ENCODE data around the gene MARS1.

Gene MARS1

DNA sequence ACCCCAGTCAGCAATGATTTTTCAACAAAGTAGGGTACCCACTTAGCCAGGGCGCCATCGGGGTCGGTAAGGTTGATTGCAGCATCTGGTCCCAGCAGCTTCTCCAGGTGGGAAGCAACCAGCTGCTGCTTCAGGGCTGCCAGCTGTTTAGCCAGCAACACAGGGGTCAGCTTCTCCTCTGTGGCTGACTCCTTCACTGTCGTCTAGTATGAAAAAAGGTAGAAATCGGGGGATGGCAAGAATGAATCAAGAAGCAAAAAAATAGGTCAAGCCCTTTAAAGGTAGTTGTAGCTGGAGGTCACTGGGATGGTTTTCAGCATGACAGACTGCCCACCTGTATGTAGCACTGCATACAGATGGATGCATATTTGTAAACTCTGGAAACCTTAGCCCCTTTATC lies 46.4 kb downstream of the MARS1 start:
- no peak for DNase-seq

DNA sequence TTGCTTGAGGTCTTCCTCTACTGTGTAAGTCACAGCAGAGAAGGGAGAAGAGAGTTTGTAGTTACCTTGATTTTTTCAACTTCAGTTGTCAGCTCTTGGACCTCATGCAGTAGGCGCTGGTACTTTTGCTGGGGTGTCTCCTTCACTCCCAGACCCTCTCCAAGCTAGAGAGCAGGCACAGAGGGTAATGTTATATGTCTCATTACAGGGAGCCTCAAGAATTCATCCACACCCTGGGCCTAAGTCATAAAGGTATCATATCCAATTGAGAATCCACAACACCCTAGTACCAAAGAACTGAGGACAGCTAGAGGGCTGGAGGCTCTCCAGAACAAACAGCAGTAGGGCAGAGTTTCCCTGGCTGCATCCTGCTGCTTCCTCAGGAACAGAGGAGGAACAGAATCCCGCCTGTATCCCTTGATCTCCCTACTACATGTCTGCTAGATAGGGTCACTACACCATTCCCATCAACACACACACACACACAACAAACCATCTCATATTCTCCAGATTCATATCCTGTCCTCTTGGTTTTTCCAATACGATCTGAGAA lies 47.2 kb downstream of the MARS1 start:
- DNase-seq, result no peak

- no peak for DNase-seq
These were observed 48.1 kb downstream of the MARS1 start for GRCh38 chr12:57535764-57536596.

GRCh38 chr12:57536597-57536942 lies 48.7 kb downstream of the MARS1 start:
- no peak for DNase-seq

DNA sequence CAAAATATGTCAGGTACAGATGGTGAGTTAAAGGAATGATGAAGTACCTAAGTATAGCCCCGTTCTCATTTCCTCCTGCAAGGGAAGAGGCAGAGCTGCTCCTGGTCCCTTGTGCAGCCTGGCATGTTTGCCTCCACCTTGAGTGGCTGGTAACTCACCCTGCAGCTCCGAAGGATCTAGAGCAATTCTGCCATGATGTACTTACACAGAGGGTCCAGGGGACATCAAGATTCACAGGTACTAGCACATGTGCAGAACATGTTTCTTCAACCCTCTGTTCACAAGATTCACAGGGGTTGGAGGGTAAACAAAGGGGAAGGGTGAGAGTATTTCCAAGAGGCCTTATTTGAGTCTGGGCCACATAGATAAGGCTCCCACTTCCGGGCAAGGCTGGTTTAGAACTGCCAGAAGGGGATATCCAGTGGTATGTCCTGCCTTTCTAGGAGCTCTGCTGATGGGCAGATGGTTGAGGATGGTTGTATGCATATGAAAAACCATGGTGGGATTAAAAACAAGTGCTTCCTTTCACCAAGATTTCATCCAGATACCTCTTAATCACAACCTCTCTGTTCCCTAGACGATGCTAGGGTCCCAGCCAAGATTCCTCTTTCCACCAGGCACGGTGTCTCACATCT lies 51.4 kb downstream of the MARS1 start:
- DNase-seq, result no peak

- DNase-seq, result no peak
These were observed 53.1 kb downstream of the MARS1 start for GRCh38 chr12:57541001-57541400.

DNA sequence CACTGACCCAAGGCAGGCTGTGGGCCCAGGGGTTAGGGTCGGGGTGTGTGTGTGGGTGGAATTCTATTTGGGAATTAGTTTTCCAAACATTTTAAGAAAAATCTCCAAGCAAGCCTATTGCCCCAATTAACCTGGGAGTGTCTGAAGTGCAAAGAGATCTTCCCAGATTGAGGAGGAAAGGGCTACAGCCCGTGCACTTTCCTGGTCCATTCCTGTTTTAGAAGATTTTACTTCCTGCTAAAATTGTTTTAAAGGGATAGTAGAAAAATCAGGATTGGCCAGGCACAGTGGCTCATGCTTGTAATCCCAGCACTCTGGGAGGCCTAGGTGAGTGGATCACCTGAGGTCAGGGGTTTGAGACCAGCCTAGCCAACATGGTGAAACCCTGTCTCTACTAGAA lies 53.8 kb downstream of the MARS1 start:
- no peak for DNase-seq

DNA sequence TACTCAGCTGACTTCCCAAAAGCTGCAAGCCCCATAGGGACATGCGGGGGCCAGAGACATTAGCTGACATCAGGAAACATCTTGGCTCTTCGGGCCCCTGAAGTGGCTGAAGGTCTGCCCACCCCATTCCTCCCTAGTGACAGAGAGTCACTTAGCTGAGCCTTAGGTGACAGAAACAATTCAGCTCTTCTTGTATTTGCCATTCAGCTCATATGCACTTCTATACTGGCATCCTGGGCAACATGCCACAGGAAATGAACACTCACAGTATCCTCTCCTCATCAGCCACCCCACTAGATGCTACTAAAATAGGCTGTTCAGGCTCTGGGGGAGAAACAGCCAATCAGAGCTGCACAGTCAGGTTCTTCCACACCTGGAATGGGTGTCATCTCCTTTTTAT lies 55.7 kb downstream of the MARS1 start:
- DNase-seq, result peak; percentile 91

DNA sequence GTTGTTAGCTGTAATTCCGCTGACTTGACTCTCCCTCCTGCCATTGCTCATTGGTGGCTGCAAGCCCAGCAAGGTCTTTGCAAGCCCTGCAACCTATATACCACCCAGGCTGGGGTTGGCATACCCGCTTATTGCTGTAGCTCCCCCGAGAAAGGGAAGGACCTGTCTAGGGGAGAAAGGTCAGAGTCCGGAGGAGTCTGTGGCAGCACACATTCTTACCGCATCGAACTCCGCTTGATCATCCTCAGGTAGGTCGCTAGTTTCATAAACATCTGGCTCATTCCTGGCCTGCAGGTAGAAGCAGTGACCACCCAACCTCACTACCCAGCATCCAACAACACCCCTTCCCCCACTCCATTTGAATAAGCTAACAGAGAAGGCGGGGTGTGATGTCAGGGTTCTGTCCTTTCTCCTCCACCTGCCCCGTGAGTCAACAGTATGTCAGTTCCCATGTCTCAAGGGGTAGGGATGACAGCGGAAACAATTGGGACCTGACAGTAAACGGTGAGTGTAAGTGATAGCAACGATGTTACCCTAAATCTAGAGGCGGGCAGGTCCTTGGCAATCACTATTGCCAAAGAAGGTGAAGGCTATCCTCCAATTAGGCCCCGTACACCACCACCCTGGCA lies 58.1 kb downstream of the MARS1 start:
- DNase-seq, result peak; percentile 57

GRCh38 chr12:57546438-57547287 lies 58.8 kb downstream of the MARS1 start, which contains the start of gene DCTN2:
TSS of gene DCTN2 (minus strand) at chr12:57547192. CDS start at chr12:57547063, 129 bp downstream.
- peak; percentile 96 for DNase-seq

DNA sequence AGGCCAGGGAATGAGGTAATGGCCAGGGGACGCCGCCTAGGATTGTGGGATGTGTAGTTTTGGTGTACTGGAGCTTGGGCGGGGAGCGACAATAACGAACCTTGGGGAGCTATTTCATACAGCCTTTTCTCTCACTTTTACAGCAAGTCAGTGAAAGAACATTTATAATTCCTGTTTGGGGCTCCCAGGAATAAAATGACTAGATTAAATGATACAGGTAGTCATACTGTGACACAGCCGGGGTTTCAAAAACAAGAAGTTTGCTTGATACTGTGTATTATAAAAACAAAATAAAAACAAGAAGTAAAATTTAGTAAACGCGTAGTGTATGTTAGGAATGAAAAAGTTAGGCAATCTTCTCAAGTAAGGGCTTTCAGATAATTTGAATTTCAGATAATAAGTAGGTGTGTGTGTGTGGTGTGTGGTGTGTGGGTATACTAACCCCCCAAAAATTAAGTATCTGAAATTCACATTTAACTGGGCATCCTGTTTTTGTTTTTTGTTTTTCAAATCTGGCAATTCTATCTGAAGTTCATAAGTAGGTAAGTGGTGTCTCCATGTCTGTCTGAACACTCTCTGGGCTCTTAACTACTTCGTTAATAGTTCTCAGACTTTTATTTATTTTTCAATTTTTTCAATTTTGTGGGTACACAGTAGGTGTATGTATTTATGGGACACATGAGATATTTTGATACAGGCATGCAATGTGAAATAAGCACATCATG lies 59.6 kb downstream of the MARS1 start:
- DNase-seq, result no peak

DNA sequence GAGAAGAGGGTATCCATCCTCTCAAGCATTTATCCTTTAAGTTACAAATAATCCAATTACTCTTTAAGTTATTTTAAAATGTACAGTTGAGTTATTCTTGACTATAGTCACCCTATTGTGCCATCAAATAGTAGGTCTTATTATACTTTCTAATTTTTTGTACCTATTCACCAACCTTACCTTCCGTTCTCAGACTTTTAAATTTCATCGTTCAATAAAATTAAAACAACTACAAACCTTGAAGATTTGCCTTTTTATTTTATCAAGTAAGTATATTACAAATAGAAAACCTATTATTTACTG lies 60.1 kb downstream of the MARS1 start:
- no peak for DNase-seq

DNA sequence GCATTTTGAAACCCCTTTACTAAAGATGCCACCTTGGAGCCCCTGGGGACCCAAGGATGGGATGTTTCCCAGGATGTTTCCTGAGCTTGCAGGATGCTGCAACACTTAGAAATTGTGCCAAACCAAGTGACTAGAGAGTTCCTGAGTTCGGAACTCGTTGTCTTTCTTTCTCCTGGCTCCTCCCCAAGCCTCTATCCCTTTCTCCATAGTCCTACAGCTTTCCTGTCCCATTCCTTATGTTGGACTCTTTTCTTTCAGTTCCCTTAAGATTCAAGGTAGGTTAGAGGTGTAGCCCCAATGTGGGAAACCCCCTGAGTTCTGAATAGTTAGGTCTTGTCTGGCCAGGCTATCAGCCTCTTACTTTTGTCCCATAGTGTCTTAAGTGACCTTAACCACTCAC lies 60.6 kb downstream of the MARS1 start:
- DNase-seq, result no peak

DNA sequence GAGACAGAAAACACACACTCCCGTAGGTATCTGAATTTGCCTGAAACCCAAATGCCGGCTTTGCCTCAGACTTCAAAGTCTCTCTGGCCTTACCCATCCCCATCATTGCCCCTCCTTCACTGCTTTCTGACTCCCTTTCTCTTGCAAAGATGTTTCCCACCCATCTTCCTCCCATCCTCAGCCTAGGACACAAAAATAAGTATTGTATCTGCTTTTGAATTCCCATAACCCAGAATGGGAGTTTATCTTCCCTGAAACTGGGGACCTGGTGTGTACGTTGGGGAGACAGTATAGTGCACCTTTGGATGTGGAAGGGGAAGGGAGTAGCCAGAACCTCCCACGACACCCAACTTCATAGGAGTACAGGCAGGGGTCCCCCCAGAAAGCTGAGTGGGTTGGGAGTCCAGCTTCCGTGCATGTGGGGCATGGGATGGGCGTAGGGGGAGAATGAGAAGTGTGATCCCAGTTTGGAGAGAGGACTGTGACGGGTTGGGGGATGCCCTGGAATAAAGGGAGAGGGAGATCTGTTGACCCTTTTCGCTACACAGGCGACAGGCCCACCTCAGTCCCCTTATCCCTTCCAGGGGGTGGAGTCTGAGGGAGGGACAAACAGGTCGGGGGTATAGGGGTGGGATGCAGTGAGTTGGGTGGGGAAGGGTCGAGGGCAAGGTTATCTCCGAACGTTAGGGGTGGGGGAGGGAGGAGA lies 61.5 kb downstream of the MARS1 start:
- DNase-seq, result no peak

DNA sequence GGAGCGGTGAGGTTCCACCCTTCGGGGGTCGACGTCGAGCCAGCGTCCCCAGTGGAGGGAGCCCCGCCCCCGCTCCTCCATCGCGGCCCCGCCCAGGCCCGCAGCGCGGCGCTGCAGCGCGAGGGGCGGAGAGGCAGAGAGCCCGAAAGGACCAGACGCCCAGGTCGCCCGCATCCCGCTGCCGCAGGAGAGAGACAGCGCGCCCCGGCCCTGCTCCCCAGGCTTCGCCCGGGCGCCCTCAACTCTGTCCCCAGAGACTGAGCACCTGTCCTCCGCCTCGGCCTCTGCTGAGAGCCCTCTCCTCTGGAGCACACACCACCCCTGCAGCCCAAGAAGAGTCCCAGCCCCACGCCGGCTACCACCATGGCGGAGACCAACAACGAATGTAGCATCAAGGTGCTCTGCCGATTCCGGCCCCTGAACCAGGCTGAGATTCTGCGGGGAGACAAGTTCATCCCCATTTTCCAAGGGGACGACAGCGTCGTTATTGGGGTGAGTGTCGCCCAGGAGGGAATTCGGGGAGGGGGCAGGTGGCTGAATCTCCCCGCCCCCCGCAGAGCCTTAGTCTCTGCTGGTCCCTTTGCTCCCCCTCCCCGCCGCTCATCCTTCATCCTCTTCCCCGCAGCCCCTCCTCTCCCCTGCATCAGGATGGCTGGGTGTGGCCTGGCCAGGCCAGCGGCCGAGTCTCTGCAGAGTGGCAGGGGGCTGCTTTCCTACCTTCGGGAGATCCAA lies 62.2 kb downstream of the MARS1 start, which contains the start of gene KIF5A:
TSS of gene KIF5A (plus strand) at position 136 of the 732 bp plus-strand sequence. CDS start at position 364, 228 bp downstream.
- no peak for DNase-seq

GRCh38 chr12:57550641-57551549 lies 63.0 kb downstream of the MARS1 start:
- DNase-seq, result no peak

GRCh38 chr12:57551637-57552305 lies 63.9 kb downstream of the MARS1 start:
- no peak for DNase-seq

DNA sequence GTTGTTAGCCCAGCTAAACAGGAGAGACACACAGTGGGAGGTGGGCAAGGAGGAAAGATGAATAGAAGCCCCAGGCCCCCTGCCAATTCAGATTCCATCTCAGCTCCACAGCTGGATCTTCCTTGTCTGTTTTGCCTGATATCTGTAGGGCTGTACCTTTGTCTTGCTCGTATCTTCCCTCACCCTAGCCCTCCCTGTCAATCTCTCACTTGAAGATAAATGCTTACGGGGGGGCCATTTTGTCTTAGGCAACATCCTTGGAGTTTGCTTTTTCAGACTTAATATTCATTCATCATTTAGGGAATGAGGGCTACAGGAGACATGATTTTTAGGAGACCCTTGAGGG lies 64.4 kb downstream of the MARS1 start:
- DNase-seq, result no peak

- DNase-seq, result no peak
These were observed 65.0 kb downstream of the MARS1 start for GRCh38 chr12:57552835-57553313.

Measured in NCI-H2029 (cell line).